LNCAP (cell line): ENCODE measurements around the gene INSIG1.

Experiments
- CTCF ChIP-seq: fragments of 450-650 bp; IDR thresholded peaks from 2 replicates; pipeline ENCODE4 v1.5.1; 2017; ENCODE audit warnings: mild to moderate bottlenecking

The INSIG1 gene

GRCh38 chr7:155338632-155339320 lies 41.1 kb downstream of the INSIG1 start:
- TF ChIP-seq CTCF: no peak

- no peak for TF ChIP-seq CTCF
Measured at GRCh38 chr7:155339474-155339873, 41.8 kb downstream of the INSIG1 start.

GRCh38 chr7:155340071-155340531 lies 42.4 kb downstream of the INSIG1 start:
- no peak for TF ChIP-seq CTCF

- TF ChIP-seq CTCF: no peak
Measured at GRCh38 chr7:155340721-155341120, 43.0 kb downstream of the INSIG1 start.

- no peak for TF ChIP-seq CTCF
Measured at GRCh38 chr7:155341463-155341983, 43.8 kb downstream of the INSIG1 start.

- no peak for TF ChIP-seq CTCF
Measured at GRCh38 chr7:155342313-155342712, 44.6 kb downstream of the INSIG1 start.

GRCh38 chr7:155343150-155343549 lies 45.5 kb downstream of the INSIG1 start:
- TF ChIP-seq CTCF: no peak

GRCh38 chr7:155343661-155344121 lies 46.0 kb downstream of the INSIG1 start:
- no peak for TF ChIP-seq CTCF
